BJ (cell line): ENCODE results near the gene C12orf42. TPM values are rescaled to one million over a fixed set of nuclear protein-coding genes. Genes with fewer than 3 reads are reported as not detected.

ENCODE experiments used
- CTCF ChIA-PET: fragments of 350-600 bp; formaldehyde crosslinking; extraction: SDS; loops from one replicate; lab custom pipeline; 2021; ENCODE audit warnings: antibody characterized with exemption, inconsistent platforms; lab: Yijun Ruan, JAX
- POLR2A ChIA-PET: fragments of 300-600 bp; sonication (Branson Sonifier 250); formaldehyde crosslinking; extraction: SDS; loops from one replicate; lab custom pipeline; 2021; ENCODE audit warnings: antibody characterized with exemption; lab: Charles Lee
- DNase-seq: peaks from one replicate; pipeline ENCODE4 v3.0.0-alpha.2; 2011; ENCODE audit warnings: low read depth
- H3K27me3 ChIP-seq: 2 replicates; pipeline ENCODE4 v1.6.0; 2011; ENCODE audit warnings: low read length; ENCODE audit not compliant: control insufficient read depth, insufficient read depth
- H3K36me3 ChIP-seq: 2 replicates; pipeline ENCODE4 v1.5.1; 2011; ENCODE audit warnings: low read length; ENCODE audit not compliant: control insufficient read depth, insufficient read depth
- H3K4me3 ChIP-seq: 2 replicates; pipeline ENCODE4 v1.5.1; 2011; ENCODE audit warnings: low read depth, mild to moderate bottlenecking, control low read depth, low read length
- polyA plus RNA-seq: library from polyadenylated mRNA; depleted of rRNA; stranded (reverse); fragments of >200 nt; gene quantifications from 2 replicates; pipeline ENCODE4 v1.2.3, GENCODE V29; 2011
- TF ChIP-seq, protein P1 (sequence below): IDR thresholded peaks from 2 replicates; pipeline ENCODE4 v1.5.1; 2011; ENCODE audit warnings: low read depth, mild to moderate bottlenecking, control low read depth, inconsistent platforms, low read length, moderate library complexity; ENCODE audit not compliant: insufficient read depth

Gene C12orf42
- polyA plus RNA-seq, 1 experiment = not detected

DNA sequence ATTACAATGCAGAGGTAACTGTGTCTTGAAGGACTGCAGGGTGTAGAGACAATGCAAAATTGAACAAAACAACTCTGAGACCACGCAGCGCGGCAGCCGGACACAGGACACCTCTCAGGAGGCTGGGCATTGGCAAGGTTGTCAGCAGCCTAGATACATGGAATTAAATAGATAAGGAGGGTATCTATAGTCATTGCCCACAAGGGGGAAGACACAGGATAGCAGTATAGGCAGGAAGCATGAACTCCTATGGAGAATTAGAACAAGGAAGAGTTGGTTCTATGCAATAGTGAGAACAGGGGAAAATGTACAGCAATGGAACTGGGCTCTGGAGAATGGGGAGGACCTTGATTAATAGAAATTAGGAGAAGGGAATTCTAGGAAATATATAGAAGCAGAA, 164.1 kb downstream of the C12orf42 start:
- Histone ChIP-seq H3K4me3 (no peak overlapping the region), H3K36me3 (no peaks in the 10 kb centered on the region), H3K27me3 (no peaks in the 10 kb centered on the region)
- TF ChIP-seq, protein P1, sequence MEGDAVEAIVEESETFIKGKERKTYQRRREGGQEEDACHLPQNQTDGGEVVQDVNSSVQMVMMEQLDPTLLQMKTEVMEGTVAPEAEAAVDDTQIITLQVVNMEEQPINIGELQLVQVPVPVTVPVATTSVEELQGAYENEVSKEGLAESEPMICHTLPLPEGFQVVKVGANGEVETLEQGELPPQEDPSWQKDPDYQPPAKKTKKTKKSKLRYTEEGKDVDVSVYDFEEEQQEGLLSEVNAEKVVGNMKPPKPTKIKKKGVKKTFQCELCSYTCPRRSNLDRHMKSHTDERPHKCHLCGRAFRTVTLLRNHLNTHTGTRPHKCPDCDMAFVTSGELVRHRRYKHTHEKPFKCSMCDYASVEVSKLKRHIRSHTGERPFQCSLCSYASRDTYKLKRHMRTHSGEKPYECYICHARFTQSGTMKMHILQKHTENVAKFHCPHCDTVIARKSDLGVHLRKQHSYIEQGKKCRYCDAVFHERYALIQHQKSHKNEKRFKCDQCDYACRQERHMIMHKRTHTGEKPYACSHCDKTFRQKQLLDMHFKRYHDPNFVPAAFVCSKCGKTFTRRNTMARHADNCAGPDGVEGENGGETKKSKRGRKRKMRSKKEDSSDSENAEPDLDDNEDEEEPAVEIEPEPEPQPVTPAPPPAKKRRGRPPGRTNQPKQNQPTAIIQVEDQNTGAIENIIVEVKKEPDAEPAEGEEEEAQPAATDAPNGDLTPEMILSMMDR = no peak
- ChIA-PET POLR2A (no interaction called here), CTCF (no interaction called here)
- DNase-seq = no peak

DNA sequence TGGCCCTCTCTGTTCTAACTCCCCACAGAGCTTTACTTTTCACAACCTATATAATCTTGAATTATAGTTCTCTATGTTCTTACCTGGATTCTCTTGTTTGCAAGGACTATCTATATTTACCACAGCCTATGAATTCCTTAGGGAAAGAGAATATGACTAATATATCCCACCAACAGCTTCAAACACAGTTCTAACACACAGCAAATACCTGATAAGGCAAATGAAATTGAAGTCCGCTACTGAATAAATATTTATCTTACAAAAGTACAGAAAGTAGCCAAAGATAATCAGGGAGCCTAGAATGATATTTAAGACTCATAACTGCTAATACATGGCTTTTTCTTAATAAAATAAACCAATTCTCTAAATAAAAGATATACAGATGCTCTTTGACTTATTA, 165.1 kb downstream of the C12orf42 start:
- H3K4me3 ChIP-seq = no peak overlapping the region
- ChIA-PET POLR2A (no interaction called here), CTCF (no interaction called here)
- no peaks in the 10 kb centered on the region for H3K27me3 ChIP-seq
- TF ChIP-seq, protein P1 = no peak
- DNase-seq = no peak
- H3K36me3 ChIP-seq = no peaks in the 10 kb centered on the region

DNA sequence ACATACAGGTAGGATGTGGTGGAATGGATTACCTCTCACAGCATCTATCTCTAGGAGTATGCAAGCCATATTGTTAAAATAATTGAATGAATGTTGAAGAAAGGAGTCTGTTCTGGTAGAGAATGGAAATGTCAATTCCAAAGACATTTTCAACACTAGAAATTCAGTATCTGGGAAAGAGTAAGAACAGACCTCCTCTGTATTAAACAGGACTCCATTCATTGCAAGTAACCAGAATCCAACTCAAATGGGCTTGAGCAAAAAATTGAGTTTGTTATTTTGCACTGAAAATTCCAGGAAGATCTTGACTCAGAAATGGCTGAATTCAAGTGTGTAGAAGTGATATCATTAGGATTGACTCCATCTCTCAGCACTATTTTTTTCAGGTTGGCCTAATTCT, 168.1 kb downstream of the C12orf42 start:
- Histone ChIP-seq H3K4me3 (no peak overlapping the region), H3K36me3 (no peaks in the 10 kb centered on the region), H3K27me3 (no peaks in the 10 kb centered on the region)
- CTCF ChIA-PET = interaction anchor here (0.6 kb wide), 1 partner anchor 115 kb away, joined by 4 read pairs; no protein-coding TSS in a partner anchor
- DNase-seq = no peak
- TF ChIP-seq, protein P1 = no peak
- POLR2A ChIA-PET = no interaction called here

DNA sequence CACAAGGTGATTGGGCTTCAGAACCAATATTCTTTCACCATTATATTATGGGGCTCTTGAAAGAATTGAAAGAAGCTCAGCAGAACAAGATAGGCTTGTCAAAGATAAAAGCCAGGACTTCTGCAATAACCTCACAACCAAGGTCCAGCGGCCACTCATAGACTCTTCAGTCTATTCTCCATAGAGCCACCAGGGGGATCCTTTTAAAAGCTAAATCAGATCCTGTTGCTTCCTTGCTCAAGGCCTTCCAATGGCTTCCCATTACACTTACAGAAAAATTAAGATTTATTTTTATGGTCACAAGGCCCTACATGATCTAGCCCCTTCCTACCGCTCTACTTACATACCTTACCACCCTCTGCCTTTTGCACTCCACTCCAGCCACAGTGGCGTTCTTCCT, 169.6 kb downstream of the C12orf42 start:
- Histone ChIP-seq H3K27me3 (no peaks in the 10 kb centered on the region), H3K4me3 (no peak overlapping the region), H3K36me3 (no peaks in the 10 kb centered on the region)
- no peak for DNase-seq
- TF ChIP-seq, protein P1 = no peak
- POLR2A ChIA-PET = no interaction called here
- CTCF ChIA-PET = no interaction called here

DNA sequence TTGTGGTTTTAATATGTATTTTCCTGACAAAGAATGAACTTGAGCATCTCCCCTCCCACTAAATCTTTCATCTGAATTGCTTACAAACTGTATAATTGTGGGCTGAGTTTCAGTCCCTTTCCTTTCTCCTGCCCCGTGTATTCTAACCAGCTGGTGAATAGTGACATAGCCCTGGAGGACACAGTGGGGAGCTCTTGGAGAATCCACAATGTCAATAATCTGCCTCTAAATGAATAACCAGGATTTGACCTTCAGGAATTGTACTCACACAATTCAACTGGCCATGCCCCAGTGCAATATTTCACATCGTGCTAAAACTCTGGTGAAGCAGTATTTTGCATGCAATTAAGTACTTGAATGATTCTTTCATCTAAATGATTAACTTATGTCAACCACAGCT, 177.2 kb downstream of the C12orf42 start:
- no peaks in the 10 kb centered on the region for H3K27me3 ChIP-seq
- CTCF ChIA-PET = interaction anchor here (0.7 kb wide), 1 partner anchor 1646 kb away, joined by 3 read pairs; no protein-coding TSS in a partner anchor
- H3K4me3 ChIP-seq = no peak overlapping the region
- no peak for DNase-seq
- TF ChIP-seq, protein P1 = no peak
- H3K36me3 ChIP-seq = no peaks in the 10 kb centered on the region
- POLR2A ChIA-PET = no interaction called here
